HFFc6 (cell line): ENCODE measurements around the gene AFF1. TPM values are rescaled to one million over a fixed set of nuclear protein-coding genes. Genes with fewer than 3 reads are reported as not detected.

Source experiments
- DNase-seq: peaks from one replicate; pipeline ENCODE4 v3.0.0-alpha.2; 2018
- H3K27ac Mint-ChIP-seq: 2 replicates; pipeline ENCODE4 v1.8.0; 2020; ENCODE audit warnings: mild to moderate bottlenecking, mixed read lengths
- H3K27me3 Mint-ChIP-seq: 2 replicates; pipeline ENCODE4 v1.8.0; 2021; ENCODE audit warnings: mild to moderate bottlenecking, moderate library complexity, mixed read lengths; ENCODE audit not compliant: insufficient read depth
- H3K36me3 Mint-ChIP-seq: 2 replicates; pipeline ENCODE4 v1.8.0; 2021; ENCODE audit warnings: low read depth, mixed read lengths
- H3K4me1 Mint-ChIP-seq: 2 replicates; pipeline ENCODE4 v1.8.0; 2020; ENCODE audit warnings: low read depth, mixed read lengths
- H3K4me3 Mint-ChIP-seq: 2 replicates; pipeline ENCODE4 v1.8.0; 2020; ENCODE audit warnings: mild to moderate bottlenecking, moderate library complexity, mixed read lengths
- H3K9me3 Mint-ChIP-seq: 2 replicates; pipeline ENCODE4 v1.8.0; 2020; ENCODE audit warnings: mild to moderate bottlenecking, mixed read lengths
- CTCF ChIP-seq: fragments of 200-600 bp; sonication (generic); IDR thresholded peaks from 2 replicates; pipeline ENCODE4 v1.5.0; 2021; ENCODE audit warnings: antibody characterized with exemption, mild to moderate bottlenecking
- total RNA-seq, 6 experiments: library from RNA; stranded (reverse); fragmentation: NEBNext Ultra II Directional; extraction: Animal tissue kit (Norgen Biotek cat#: 25700); gene quantifications; 2 replicates in 1 of 6; 3 replicates in 5 of 6; pipeline ENCODE4 v1.2.3, GENCODE V29; 2021

Gene AFF1
- total RNA-seq, 6 experiments from 2014 or later = 28.3 to 43.6 (median 32.8) TPM

DNA sequence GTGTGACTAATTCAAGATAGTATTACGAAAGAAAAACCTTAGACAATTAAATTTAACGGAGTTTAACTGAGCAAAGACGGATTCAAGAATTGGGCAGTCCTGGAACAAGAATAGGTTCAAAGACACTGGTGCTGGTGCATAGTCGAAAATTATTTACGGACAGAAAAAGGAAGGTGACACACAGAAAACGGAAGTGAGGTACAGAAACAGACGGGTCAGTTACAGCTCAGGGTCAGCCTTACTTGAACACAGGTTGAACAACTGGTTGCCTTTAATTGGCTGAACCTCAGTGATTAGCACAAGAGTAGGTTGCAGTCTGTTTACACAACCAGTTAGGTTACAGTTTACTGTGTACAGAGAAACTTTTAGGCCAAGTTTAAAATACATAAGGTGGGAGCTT, 254.1 kb downstream of the AFF1 start:
- peaks cover 25% of the 10 kb centered on the region for H3K4me1 Mint-ChIP-seq
- 0 out of 2 replicates have a peak, but pooled peaks cover 3% of the 10 kb centered on the region for H3K36me3 Mint-ChIP-seq
- peak overlapping the region; percentile 65 for H3K27ac Mint-ChIP-seq
- H3K9me3 Mint-ChIP-seq = no peaks in the 10 kb centered on the region
- H3K4me3 Mint-ChIP-seq = peak overlapping the region; percentile 73
- DNase-seq = peak; percentile 10
- TF ChIP-seq CTCF = no peak
- H3K27me3 Mint-ChIP-seq = no peaks in the 10 kb centered on the region

Other genes with a start within 250 kb of the AFF1 start
- gene SLC10A6, start 85.6 kb upstream of the AFF1 start, total RNA-seq = under 1 TPM; 0.28 to 0.73 (median 0.57) TPM
- 1 to 10 TPM in 5 of 6 experiments, under 1 TPM in 1; 0.66 to 2.5 (median 1.5) TPM for gene C4orf36, start 42.6 kb upstream of the AFF1 start, total RNA-seq